Stomach (tissue), 9 donors: ENCODE data around the gene EVX1. TPM values are rescaled to one million over a fixed set of nuclear protein-coding genes. Genes with fewer than 3 reads are reported as not detected.

ENCODE experiments used
- DNase-seq, 2 donors: peaks; one replicate each; pipeline versions ENCODE4 v3.0.0 to v3.0.0-alpha.2; 2013 to 2019
- H3K27ac ChIP-seq, 5 donors: fragments of 200-600 bp in 4 of 5; sonication (generic) in 4 of 5; one replicate each; pipeline ENCODE4 v1.5.1; 2013 to 2019; ENCODE audit warnings: mild to moderate bottlenecking in 1 of 5, moderate library complexity in 1 of 5
- H3K27me3 ChIP-seq, 3 donors: fragments of 200-600 bp; sonication (generic); one replicate each; pipeline ENCODE4 v1.5.1; 2017 to 2019; ENCODE audit warnings: mixed run types in 1 of 3
- H3K36me3 ChIP-seq, 4 donors: fragments of 200-600 bp; sonication (generic); 1 replicate in 3 of 4; 2 replicates in 1 of 4; pipeline ENCODE4 v1.5.1; 2016 to 2019
- H3K4me1 ChIP-seq, 4 donors: fragments of 200-600 bp; sonication (generic); one replicate each; pipeline ENCODE4 v1.5.1; 2016 to 2019
- H3K4me3 ChIP-seq, 4 donors: fragments of 200-600 bp; sonication (generic) in 3 of 4; one replicate each; pipeline ENCODE4 v1.5.1; 2016 to 2019; ENCODE audit warnings: mild to moderate bottlenecking in 1 of 4
- H3K9me3 ChIP-seq, 4 donors: fragments of 200-600 bp; sonication (generic); one replicate each; pipeline ENCODE4 v1.5.1; 2016 to 2019
- EP300 ChIP-seq: sonication (generic); formaldehyde crosslinking; IDR thresholded peaks from one replicate; pipeline ENCODE4 v1.6.1; 2017; ENCODE audit warnings: antibody characterized with exemption
- POLR2A ChIP-seq, 4 donors: fragments of 450-650 bp; IDR thresholded peaks; one replicate each; pipeline ENCODE4 v1.6.1; 2016; ENCODE audit warnings: antibody characterized with exemption in 4 of 4, control low read depth in 2 of 4, mild to moderate bottlenecking in 1 of 4, moderate library complexity in 1 of 4
- POLR2AphosphoS5 ChIP-seq, 3 donors: sonication (generic); formaldehyde crosslinking; IDR thresholded peaks; one replicate each; pipeline ENCODE4 v1.6.1; 2016; ENCODE audit warnings: antibody characterized with exemption in 3 of 3
- WGBS, 5 donors: extraction: QIAGEN DNeasy Blood & Tissue Kit in 3 of 5; methylation state at CpG; one replicate each; pipeline versions ENCODE4 v1.1.5 to v1.1.7; 2013 to 2018; 5-methylcytosine and 5-hydroxymethylcytosine counted together
- intact Hi-C: fragments of 100-400 bp; cut with DNase I; formaldehyde crosslinking; loops from one replicate; pipeline ENCODE4 v1.15.1; 2023; ENCODE audit warnings: low total_unique reads
- polyA plus RNA-seq, 3 donors: library from polyadenylated mRNA; stranded (reverse); fragments of 200-250 nt; gene quantifications; one replicate each; pipeline ENCODE4 v1.2.3, GENCODE V29; 2013
- total RNA-seq, 5 donors: library from RNA; depleted of rRNA; stranded (reverse); fragments of >200 nt; gene quantifications; one replicate each; pipeline versions ENCODE4 v1.1.0 to v1.2.3, GENCODE V29; 2014 to 2016
- TF ChIP-seq, protein P1 (sequence below), 7 experiments: fragments of 450-650 bp in 4 of 7; fragments of 200-600 bp in 3 of 7; sonication (generic) in 3 of 7; IDR thresholded peaks; one replicate each; pipeline ENCODE4 v1.5.1; 2016 to 2019; ENCODE audit warnings: antibody characterized with exemption in 7 of 7, control low read depth in 2 of 7, mild to moderate bottlenecking in 1 of 7
- donor health status: healthy with polysubstance abuse.
- donor health status: Bipolar disorder and iron deficiency.
- donor health status: healthy.

The EVX1 gene
- total and polyA plus RNA-seq, 8 donors: not detected

DNA sequence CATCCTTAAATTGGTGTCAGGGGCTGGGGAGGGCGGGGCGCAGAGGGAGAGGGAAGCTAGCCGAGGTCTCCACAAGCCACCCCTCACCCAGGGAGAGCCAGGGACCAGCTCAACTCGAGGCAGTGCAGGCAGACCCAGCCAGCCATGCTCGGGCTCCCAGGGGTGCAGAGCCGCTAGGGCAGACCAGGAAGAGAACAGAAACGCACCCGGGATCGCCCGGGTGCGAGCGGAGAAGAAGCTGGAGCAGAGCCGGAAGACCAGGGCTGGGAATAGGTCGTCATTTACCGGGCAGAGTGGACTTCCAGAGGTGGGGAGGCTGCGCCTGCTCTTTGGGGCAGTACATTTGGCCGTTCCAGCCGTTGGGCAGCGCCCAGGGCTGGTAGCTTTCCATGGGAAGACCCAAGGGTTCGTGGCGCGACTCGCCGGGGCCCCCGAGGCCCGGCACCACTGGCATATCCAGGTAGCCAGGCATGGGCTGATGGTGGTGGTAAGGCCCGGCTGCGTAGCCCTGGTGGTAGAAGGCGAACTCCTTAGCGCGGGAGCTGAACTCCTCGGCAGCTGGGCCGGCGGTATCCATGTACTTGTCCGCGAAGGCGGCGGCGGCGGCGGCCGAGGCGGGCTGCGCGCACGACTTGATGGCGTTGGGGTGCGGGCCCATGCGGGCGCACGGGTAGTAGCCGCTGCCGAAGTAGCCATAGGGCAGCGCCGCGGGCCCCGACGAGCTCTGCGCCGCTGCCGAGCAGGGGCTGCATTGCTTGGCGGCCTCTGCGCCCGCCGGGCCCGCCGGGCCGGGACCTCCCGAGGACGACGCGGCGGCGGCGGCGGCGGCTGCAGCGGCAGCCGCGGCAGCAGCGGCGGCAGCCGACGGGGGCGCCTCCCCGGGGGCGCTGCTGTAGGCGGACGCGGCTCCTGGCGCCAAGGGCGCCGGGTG is 43.5 kb upstream of the EVX1 start:
- intact Hi-C loops: no loop called here
- peaks cover 48 to 100% (median 95%) of the 10 kb centered on the region in 3 donors for H3K27me3 ChIP-seq
- peaks cover 31 to 49% (median 42%) of the 10 kb centered on the region in 4 donors for H3K4me1 ChIP-seq
- no peak for DNase-seq
- TF ChIP-seq, protein P1, sequence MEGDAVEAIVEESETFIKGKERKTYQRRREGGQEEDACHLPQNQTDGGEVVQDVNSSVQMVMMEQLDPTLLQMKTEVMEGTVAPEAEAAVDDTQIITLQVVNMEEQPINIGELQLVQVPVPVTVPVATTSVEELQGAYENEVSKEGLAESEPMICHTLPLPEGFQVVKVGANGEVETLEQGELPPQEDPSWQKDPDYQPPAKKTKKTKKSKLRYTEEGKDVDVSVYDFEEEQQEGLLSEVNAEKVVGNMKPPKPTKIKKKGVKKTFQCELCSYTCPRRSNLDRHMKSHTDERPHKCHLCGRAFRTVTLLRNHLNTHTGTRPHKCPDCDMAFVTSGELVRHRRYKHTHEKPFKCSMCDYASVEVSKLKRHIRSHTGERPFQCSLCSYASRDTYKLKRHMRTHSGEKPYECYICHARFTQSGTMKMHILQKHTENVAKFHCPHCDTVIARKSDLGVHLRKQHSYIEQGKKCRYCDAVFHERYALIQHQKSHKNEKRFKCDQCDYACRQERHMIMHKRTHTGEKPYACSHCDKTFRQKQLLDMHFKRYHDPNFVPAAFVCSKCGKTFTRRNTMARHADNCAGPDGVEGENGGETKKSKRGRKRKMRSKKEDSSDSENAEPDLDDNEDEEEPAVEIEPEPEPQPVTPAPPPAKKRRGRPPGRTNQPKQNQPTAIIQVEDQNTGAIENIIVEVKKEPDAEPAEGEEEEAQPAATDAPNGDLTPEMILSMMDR (IDR thresholded peaks at IDR 0.05): no peak
- TF ChIP-seq EP300: no peak
- no peak for TF ChIP-seq POLR2AphosphoS5 (IDR thresholded peaks at IDR 0.05)
- no peak for TF ChIP-seq POLR2A (IDR thresholded peaks at IDR 0.05)
- H3K4me3 ChIP-seq: peak overlapping the region in 3 of 4 donors; percentile 20 to 46 (median 39)
- H3K36me3 ChIP-seq: no peaks in the 10 kb centered on the region
- H3K9me3 ChIP-seq: no peaks in the 10 kb centered on the region
- H3K27ac ChIP-seq: no peak overlapping the region
- WGBS, 5 donors: 3 to 12% (median 5%) methylated on average over 25 to 93 of the region's 93 CpGs

DNA sequence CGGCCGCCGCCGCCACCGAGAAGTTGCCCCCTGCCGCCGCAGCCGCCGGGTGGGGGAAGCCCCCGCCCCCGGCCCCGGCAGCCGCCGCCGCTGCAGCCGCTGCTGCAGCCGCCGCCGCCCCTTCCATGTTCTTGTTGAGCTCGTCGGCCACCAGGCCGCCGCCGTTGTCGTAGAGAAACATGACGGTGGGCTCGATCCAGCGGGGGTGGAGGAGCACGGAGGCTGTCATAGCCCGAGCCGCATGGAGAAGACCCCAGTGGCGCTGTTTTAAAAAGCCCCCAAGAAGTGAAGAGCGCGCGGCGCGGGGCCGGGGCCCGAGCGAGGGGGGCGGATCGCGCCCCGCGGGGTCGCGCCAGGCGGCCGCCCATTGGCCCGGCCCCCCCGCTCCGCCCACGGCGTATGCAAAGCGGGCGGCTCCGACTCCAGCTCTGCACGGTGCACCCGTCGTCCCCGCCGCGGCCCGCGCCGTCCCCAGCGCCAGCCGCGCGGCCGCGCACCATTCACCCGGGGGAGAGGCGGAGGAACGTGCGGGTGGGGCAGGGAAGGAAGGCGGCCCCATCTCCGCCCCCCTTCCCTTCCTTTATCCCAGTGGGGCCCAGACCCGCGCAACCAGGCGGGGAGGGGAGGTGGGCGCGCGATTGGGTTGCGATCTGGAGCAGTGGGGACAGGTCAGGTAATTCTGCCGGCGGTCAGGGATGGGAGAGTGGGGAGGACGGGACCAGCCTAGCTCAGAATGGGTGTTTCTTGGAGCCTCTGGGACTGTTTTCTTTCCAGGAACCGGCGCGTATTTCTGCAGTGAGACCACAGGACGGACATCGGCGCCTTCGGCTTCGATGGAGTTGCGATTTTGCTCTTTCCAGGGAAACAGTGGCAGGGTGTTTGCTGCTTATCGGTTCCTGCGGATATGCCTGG is 42.5 kb upstream of the EVX1 start, which contains the start of gene HOXA13:
TSS of gene HOXA13 (minus strand) at position 243 of the 912 bp plus-strand sequence. CDS start at position 229, 14 bp downstream.
- TF ChIP-seq, protein P1 (IDR thresholded peaks at IDR 0.05): no peak
- no peaks in the 10 kb centered on the region for H3K36me3 ChIP-seq
- WGBS, 5 donors: 2 to 4% (median 2%) methylated on average over 30 to 98 of the region's 99 CpGs
- peak within 1 kb of the TSS; percentile 28 to 50 (median 40) for H3K4me3 ChIP-seq
- peaks cover 35 to 58% (median 47%) of the 10 kb centered on the region in 4 donors for H3K4me1 ChIP-seq
- no peak within 1 kb of the TSS for H3K27ac ChIP-seq
- intact Hi-C loops: loop anchor here (10.0 kb wide), 3 partner anchors 375 to 815 kb away; no protein-coding TSS in a partner anchor
- DNase-seq: peak in 1 of 2 donors; percentile 52
- H3K27me3 ChIP-seq: peaks cover 48 to 100% (median 95%) of the 10 kb centered on the region in 3 donors
- H3K9me3 ChIP-seq: no peaks in the 10 kb centered on the region

DNA sequence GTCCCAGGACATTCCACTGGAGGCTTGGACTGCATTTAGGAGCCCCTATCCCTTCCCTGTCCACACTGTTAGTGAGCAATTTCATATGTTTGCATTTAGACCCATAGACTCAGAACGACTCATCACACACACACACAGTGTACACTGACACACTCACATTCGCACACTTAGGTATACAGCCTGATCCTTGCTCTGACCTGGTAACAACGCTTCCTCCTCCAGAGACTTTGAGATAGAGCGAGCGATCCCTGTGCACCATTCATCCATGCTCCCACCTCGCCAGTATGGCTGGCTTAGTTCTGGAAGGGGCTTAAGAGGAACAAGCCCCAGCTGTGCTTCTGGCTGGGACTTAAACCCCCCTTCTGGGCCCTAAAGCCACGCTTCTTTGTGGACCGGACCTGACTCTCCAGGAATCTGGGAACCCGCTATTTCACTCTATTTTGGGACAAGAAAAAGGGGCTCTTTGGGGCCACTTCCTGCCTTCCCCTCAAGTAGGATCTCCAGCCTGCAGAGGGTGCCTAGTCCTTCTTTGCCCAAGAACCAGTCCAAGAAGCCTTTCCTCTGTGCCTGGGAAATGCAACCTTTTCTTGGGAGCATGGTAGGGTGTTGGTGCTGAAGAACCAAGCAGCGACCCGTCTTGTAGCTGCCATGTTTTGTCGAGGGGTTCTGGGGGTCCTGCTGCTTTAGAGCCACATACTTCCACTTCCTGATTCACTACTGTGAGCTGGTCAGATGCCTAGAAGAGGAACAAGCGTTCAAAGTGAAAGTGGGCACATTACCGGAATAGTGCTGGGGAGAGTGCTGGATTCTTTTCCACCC is 41.6 kb upstream of the EVX1 start:
- Histone ChIP-seq H3K27me3 (peaks cover 57 to 100% (median 95%) of the 10 kb centered on the region in 3 donors), H3K4me3 (peak overlapping the region in 2 of 4 donors; percentile 5 to 50), H3K4me1 (peaks cover 39 to 67% (median 54%) of the 10 kb centered on the region in 4 donors), H3K27ac (no peak overlapping the region), H3K36me3 (no peaks in the 10 kb centered on the region), H3K9me3 (peaks cover 0 to 7% (median 0%) of the 10 kb centered on the region in 4 donors)
- WGBS, 5 donors: 8 to 11% (median 9%) methylated on average over 14 of the region's 14 CpGs
- TF ChIP-seq POLR2AphosphoS5 (IDR thresholded peaks at IDR 0.05) (no peak), EP300 (no peak), POLR2A (IDR thresholded peaks at IDR 0.05) (no peak)
- TF ChIP-seq, protein P1 (IDR thresholded peaks at IDR 0.05): no peak
- intact Hi-C loops: loop anchor here (10.0 kb wide), 3 partner anchors 374 to 814 kb away; no protein-coding TSS in a partner anchor
- no peak for DNase-seq
